ENCODE results near the gene GDPD2.

GDPD2 gene

GRCh38 chrX:70445951-70446350 lies 22.8 kb downstream of the GDPD2 start (continued):
- no peak for TF ChIP-seq SNAI2 (CRISPR knock-in tag; IDR thresholded peaks at IDR 0.05)
- TF ChIP-seq ZNF70 (CRISPR knock-in tag; IDR thresholded peaks at IDR 0.05), result no peak
- TF ChIP-seq ESRRG (CRISPR knock-in tag; IDR thresholded peaks at IDR 0.05), result no peak
- TF ChIP-seq ZNF8 (CRISPR knock-in tag; IDR thresholded peaks at IDR 0.05), result no peak
- TF ChIP-seq ZFP30 (CRISPR knock-in tag; IDR thresholded peaks at IDR 0.05), result no peak

GRCh38 chrX:70446380-70447350 lies 23.6 kb downstream of the GDPD2 start:
- no peak for ATAC-seq
- no peak for TF ChIP-seq ZC3H10 (CRISPR knock-in tag; IDR thresholded peaks at IDR 0.05)
- no peak for TF ChIP-seq POU6F1 (CRISPR knock-in tag; IDR thresholded peaks at IDR 0.05; ENCODE audit: borderline replicate concordance, low read depth)
- no peak for TF ChIP-seq ARNTL (CRISPR knock-in tag; IDR thresholded peaks at IDR 0.05; ENCODE audit: borderline replicate concordance, low read depth)
- TF ChIP-seq PATZ1 (CRISPR knock-in tag; IDR thresholded peaks at IDR 0.05; ENCODE audit: borderline replicate concordance), result no peak

GRCh38 chrX:70449457-70449966 lies 26.4 kb downstream of the GDPD2 start:
- ATAC-seq, result no peak
- no peak for TF ChIP-seq POU6F1 (CRISPR knock-in tag; IDR thresholded peaks at IDR 0.05; ENCODE audit: borderline replicate concordance, low read depth)
- no peak for TF ChIP-seq TCF4 (CRISPR knock-in tag; IDR thresholded peaks at IDR 0.05; ENCODE audit: borderline replicate concordance)
- no peak for TF ChIP-seq CSDC2 (CRISPR knock-in tag; IDR thresholded peaks at IDR 0.05)
- no peak for TF ChIP-seq ZFP3 (CRISPR knock-in tag; IDR thresholded peaks at IDR 0.05)
- TF ChIP-seq ZNF70 (CRISPR knock-in tag; IDR thresholded peaks at IDR 0.05), result no peak
- no peak for TF ChIP-seq CSRNP3 (CRISPR knock-in tag; IDR thresholded peaks at IDR 0.05)
- no peak for TF ChIP-seq ZNF565 (CRISPR knock-in tag; conservative IDR thresholded peaks at IDR 0.05; ENCODE audit: low read depth)
- TF ChIP-seq ZNF8 (CRISPR knock-in tag; IDR thresholded peaks at IDR 0.05), result no peak
- no peak for TF ChIP-seq ZFP30 (CRISPR knock-in tag; IDR thresholded peaks at IDR 0.05)

GRCh38 chrX:70452143-70452733 lies 29.1 kb downstream of the GDPD2 start:
- peak; percentile 17; the same call in 2 of the 3 replicates for ATAC-seq
- TF ChIP-seq BACH2 (CRISPR knock-in tag; IDR thresholded peaks at IDR 0.05; ENCODE audit: borderline replicate concordance) (no peak), PATZ1 (CRISPR knock-in tag; IDR thresholded peaks at IDR 0.05; ENCODE audit: borderline replicate concordance) (no peak), ZC3H10 (CRISPR knock-in tag; IDR thresholded peaks at IDR 0.05) (no peak), ZNF8 (CRISPR knock-in tag; IDR thresholded peaks at IDR 0.05) (no peak), CREB5 (CRISPR knock-in tag; IDR thresholded peaks at IDR 0.05; ENCODE audit: low read depth) (no peak), PPARA (CRISPR knock-in tag; IDR thresholded peaks at IDR 0.05; ENCODE audit: borderline replicate concordance) (no peak), OSR1 (CRISPR knock-in tag; IDR thresholded peaks at IDR 0.05) (no peak), ZFP3 (CRISPR knock-in tag; IDR thresholded peaks at IDR 0.05) (no peak), GLIS3 (CRISPR knock-in tag; IDR thresholded peaks at IDR 0.05) (no peak), CSDC2 (CRISPR knock-in tag; IDR thresholded peaks at IDR 0.05) (no peak), CSRNP3 (CRISPR knock-in tag; IDR thresholded peaks at IDR 0.05) (no peak)
